AG08396 (cell line): ENCODE results near the gene H19.

Experiments used
- DNase-seq: peaks from one replicate; pipeline ENCODE4 v3.0.0; 2012; ENCODE audit warnings: low spot score, mixed read lengths

H19 gene

DNA sequence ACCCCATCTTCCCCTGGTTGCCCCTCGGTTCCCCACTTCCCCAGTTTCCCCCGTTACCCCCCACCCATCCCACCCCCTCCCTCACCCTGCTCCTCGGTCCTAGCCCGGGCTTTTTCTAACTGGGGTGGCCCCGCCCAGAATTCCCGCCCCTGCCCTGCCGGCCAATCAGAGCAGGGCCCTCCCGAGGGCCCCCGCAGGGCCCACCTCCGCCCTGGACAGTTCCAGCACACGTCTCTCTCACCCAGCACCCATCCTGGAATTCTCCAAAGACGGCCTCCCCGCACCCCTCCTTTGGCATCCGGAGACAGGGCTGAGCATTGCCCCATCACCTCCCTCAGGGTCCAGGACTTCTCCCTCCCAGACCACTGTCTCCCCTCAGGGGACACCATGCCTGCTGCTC is at the start of gene H19:
Gene H19, minus strand, starts transcription at position 88 of the 400 bp plus-strand sequence.
- DNase-seq: no peak

- DNase-seq: no peak
These were observed 44.3 kb upstream of the H19 start for GRCh38 chr11:2041963-2042362.

GRCh38 chr11:2041153-2041552 is 43.5 kb upstream of the H19 start:
- no peak for DNase-seq

- no peak for DNase-seq
These were observed 41.6 kb upstream of the H19 start for GRCh38 chr11:2039198-2039759.

DNA sequence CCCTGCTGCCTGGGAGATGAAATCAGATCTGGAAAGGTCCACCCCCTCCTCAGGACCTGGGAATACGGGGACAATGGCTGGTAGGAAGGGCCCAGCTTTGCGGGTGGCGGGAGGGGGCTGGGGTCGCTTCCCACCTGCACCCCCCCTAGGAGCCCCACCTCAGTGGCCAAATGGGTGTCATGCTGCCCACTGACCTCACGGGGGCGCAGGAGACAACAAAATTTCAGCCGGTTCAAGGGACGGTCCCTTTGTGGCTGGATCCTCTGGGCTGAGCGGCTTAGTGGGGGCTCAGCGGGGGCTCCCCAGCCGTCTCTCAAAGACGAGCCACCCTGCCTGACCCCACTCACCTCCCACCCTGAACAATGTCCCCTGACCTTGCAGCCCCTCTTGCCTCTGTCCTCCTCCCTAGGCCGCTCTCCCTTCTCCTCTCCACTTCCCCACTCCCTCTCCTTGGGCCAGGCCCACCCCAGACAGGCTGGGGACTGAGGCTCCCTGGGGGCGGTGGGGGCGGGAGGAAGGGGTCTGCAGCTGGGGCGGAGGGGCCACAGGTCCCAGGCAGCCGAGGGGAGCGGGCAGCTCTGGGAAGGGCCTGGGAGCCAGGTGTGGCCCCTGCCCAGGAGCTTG is 39.3 kb upstream of the H19 start:
- DNase-seq: no peak

DNA sequence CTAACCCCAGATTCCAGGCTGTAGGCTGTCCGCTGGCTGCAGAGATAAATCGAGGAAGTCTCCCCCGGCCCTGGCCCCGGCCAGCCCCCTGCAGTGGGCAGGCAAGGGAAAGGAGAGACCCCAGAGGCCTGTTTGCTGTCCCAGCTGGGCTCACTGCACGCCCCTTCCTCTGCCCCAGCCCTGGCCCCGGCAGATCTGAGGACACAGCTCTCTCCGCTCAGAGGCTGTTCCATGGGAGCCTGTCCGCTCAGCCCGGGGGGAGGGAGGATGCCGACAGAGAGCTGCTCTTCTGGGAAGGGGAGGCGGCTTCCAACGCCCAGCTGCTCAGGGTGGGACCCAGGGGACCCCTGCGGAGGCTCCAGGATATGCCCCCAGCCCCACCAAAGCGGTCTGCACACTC is 37.7 kb upstream of the H19 start:
- DNase-seq: no peak

- DNase-seq: no peak
These were observed 33.4 kb upstream of the H19 start for GRCh38 chr11:2031058-2031457.

GRCh38 chr11:2027708-2028107 is 30.1 kb upstream of the H19 start:
- no peak for DNase-seq

DNA sequence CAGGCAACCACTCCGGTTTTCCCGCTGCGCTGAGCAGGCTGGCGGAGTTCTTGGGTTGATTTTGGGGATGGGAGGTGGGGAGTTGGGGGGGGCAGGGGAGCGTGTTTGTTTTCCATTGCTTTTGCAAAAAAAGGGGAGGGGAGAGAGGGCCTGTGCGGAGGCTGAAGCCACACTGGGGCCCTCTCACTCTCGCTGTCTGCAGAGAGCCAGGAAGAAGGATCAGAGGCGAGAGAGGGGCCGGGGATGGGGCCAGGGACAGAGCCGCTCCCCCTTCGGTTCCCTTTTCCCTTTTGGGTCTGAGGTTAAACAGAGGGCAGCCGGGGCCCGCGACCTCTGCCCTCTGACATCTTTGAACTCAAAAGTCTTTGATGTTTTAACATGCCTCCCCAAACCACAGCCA is 17.4 kb upstream of the H19 start:
- no peak for DNase-seq

DNA sequence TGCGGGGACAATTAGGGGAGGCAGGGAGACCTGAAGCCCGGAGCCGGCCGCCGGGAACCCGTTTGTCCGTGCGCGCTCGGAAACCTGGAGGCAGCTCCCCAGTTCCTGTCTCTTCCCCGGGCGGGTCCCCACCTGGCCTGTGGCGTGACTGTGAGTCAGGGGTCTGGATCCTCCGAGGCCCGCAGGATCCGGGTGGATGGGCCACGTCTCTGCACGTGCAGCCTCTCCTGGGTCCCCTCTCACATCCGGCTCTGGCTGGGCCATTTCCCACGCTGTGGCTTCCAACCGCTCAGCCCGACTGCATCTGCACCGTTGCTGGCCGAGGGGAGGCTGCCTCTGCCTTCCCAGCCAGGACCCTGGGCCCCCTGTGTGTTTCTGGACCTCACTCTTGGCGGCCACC is 14.8 kb upstream of the H19 start:
- DNase-seq: no peak

DNA sequence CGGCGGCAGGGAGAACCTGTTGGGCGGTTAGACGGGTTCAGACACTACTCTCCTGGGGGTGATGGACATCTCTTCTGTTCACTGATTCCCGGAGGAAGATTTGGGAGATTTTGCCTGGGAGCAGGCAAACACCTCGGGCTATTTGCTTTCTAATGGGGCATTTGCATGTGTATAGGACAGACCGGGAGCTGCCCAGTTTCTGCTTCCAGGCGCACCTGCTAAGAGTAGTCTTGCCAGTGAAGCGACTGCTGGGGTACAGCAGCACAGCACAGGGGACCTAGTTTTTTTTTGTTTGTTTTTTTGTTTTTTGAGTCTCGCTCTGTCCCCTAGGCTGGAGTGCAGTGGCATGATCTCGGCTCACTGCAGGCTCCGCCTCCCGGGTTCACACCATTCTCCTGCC is 6.8 kb upstream of the H19 start:
- DNase-seq: no peak

GRCh38 chr11:2002807-2003206 is 5.2 kb upstream of the H19 start:
- DNase-seq: no peak

GRCh38 chr11:2002042-2002776 is 4.6 kb upstream of the H19 start:
- DNase-seq: no peak

DNA sequence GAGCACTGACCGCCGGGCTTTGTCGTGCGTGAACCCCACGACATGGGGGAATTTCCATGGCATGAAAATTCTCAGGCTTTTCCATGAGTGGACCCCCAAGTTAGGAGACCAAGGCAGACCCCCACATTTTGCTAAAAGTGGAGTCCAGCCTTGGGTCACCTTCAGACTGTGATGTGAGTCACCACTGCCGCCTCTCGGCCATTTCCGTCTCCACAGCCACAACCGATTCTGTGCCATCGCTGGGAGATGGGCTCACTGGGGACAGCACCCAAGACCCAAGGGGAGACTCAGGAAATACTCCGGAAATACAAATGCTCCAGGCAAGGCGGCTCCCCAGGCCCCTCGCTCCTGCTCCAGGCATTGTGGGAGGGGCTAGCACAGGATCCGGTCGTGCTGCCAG is 1.2 kb upstream of the H19 start:
- DNase-seq: no peak

DNA sequence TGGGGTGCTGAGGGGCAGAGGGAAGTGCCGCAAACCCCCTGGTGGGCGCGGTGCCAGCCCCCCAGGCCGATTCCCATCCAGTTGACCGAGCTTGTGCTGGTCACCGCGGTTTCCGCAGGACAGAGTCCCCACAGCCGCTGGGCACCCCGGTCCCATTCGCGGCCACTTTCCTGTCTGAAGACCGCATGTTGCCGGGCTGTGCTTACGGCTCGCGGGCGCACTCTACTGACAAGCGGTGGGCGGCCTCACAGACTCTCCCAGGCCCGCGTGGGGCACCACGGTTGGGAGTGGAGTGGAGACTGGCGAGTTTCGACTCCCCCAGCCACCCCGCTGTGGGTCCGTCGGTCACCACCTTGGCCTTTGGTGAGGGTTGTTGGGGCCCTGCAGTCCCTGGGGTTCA is 648 bp upstream of the H19 start:
- DNase-seq: no peak

GRCh38 chr11:1994121-1994520 is 3.5 kb downstream of the H19 start:
- no peak for DNase-seq

DNA sequence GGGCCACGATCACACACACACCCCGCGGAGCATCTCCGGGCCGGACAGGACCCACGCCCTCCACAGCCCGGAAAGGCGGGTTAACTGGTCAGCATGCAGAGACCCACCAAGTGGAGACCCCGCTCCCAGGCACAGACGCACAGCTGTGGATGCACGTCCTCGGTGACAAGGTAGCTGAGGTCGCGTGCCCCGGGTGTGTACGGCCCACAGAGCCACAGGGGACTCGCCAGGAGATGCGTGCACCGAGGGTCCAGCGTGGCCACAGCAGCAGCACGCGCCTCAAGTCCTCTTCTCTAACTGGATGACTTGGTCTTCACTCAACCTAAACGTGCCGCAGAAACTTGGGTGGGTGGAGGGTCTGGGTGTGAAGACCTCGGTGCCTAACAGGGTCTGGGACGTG is 5.5 kb downstream of the H19 start:
- no peak for DNase-seq

DNA sequence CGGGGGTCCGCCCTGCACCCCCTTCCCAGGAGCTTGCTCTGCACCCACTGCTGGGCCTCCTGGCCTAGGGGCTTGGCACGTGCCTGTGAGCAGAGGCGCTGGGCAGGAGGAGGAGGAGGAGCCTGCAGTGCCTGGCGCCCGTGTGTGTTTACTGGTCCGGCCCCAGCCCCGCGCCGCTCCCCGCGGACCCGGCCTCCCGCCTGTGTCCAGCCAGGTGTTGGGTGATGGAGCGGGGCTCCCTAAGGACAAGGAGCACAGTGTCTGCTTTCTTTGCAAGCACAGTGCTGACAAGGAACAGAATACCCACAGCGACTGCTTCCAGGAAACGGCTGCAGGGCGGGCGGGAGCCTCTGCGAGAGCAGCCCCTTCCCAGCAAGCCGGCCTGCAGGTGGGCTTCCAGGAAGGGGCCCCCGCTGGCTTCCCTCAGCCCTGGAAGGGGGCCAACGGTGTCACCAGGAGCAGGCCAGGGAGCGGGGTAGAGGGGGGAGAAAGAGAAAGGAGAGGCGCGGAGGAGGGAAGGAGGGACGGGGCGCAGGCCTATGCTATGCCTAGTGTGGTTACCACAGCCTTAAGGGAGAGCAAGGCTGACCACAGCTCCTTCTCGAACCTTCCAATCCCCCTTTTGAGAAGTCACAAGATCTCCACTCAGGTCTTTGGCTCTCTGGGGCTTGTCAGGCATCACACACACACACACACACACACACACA is 6.6 kb downstream of the H19 start:
- no peak for DNase-seq

DNA sequence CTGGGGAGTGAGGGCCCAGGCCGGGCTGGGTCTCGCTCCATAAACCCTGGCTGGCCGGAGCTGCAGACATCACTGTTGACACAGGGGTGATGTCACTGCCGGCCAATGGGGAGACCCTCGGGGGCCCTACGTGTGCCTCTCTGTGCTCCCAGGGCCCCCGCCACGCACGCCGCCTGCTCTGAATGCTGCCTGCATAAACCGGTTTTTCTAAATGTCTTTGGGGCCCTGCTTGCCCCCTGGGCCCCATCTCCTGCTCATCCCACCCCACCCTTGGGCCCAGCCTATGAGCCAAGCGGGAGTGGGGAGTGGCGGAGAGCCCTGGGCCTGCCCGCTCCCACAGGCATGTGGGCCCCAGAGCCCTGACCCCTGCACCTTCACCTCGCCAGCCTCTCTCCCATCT is 7.7 kb downstream of the H19 start:
- DNase-seq: no peak

- DNase-seq: no peak
These were observed 8.8 kb downstream of the H19 start for GRCh38 chr11:1988667-1989317.

GRCh38 chr11:1988174-1988573 is 9.5 kb downstream of the H19 start:
- DNase-seq: no peak

- DNase-seq: no peak
These were observed 10.6 kb downstream of the H19 start for GRCh38 chr11:1987024-1987423.

- no peak for DNase-seq
These were observed 14.1 kb downstream of the H19 start for GRCh38 chr11:1983601-1983961.
